GM12872 (cell line): ENCODE results near the gene PHKB.

ENCODE experiments used
- TF ChIP-seq, protein P1 (sequence below): IDR thresholded peaks from 3 replicates; pipeline ENCODE4 v1.5.1; 2011; ENCODE audit warnings: low read depth, mild to moderate bottlenecking, low read length, moderate library complexity; ENCODE audit not compliant: insufficient read depth

Gene PHKB

GRCh38 chr16:47490471-47490870 is 29.3 kb downstream of the PHKB start:
- TF ChIP-seq, protein P1, sequence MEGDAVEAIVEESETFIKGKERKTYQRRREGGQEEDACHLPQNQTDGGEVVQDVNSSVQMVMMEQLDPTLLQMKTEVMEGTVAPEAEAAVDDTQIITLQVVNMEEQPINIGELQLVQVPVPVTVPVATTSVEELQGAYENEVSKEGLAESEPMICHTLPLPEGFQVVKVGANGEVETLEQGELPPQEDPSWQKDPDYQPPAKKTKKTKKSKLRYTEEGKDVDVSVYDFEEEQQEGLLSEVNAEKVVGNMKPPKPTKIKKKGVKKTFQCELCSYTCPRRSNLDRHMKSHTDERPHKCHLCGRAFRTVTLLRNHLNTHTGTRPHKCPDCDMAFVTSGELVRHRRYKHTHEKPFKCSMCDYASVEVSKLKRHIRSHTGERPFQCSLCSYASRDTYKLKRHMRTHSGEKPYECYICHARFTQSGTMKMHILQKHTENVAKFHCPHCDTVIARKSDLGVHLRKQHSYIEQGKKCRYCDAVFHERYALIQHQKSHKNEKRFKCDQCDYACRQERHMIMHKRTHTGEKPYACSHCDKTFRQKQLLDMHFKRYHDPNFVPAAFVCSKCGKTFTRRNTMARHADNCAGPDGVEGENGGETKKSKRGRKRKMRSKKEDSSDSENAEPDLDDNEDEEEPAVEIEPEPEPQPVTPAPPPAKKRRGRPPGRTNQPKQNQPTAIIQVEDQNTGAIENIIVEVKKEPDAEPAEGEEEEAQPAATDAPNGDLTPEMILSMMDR, result no peak

DNA sequence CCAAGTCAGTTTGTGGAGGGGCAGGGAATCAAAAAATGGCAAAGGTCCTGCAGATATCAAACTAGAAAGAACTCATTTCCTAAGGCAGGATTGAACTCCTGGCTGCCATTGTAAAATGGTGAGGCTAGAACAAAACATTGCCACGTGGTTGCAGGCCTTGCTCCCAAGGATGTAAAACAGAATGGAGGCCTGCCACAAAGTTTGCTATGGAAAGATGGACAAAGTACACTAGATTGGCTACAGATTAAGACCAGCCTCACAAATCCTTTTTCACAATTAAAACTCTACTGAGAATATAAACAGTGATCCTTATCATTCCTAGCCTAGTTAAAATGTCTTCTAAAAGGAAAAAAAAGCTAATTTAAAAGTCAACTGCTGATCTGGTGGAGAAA is 30.9 kb downstream of the PHKB start:
- TF ChIP-seq, protein P1, result no peak

GRCh38 chr16:47492428-47493377 is 31.6 kb downstream of the PHKB start:
- TF ChIP-seq, protein P1, result no peak

GRCh38 chr16:47493381-47494337 is 32.5 kb downstream of the PHKB start:
- TF ChIP-seq, protein P1, result no peak

- TF ChIP-seq, protein P1, result no peak
Observed at GRCh38 chr16:47499080-47499699, 38.1 kb downstream of the PHKB start.

DNA sequence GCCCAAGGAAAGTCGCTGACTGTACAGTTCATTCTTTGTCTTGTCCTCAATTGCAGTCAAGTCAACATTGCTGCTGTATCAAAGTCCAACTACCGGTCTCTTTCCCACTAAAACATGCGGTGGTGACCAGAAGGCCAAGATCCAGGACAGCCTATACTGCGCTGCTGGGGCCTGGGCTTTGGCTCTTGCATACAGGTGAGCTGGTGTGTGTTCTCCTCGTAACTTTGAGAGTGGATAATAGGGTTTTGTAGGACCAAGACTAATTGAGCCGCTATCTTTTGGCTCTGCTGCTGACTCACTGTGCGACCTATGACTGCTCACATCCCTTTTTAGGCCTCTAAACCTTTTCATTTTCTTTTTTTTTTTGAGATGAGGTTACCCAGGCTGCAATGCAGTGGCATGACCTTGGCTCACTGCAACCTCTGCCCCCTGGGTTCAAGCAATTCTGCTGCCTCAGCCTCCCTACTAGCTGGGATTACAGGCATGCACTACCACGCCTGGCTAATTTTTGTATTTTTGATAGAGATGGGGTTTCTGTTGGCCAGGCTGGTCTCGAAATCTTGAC is 38.7 kb downstream of the PHKB start:
- TF ChIP-seq, protein P1, result no peak
